Liver (tissue), 9 donors: ENCODE results near the gene CPLANE2. TPM values are rescaled to one million over a fixed set of nuclear protein-coding genes. Genes with fewer than 3 reads are reported as not detected.

Experiments used
- DNase-seq: peaks from one replicate; pipeline ENCODE4 v3.0.0-alpha.2; 2017; ENCODE audit warnings: low spot score
- H3K27ac ChIP-seq, 2 donors: one replicate each; pipeline ENCODE4 v1.7.0; 2013; ENCODE audit warnings: inconsistent platforms in 2 of 2, low read length in 2 of 2, control low read depth in 1 of 2, low read depth in 1 of 2, mild to moderate bottlenecking in 1 of 2
- H3K27me3 ChIP-seq, 4 donors: one replicate each; pipeline versions ENCODE4 v1.6.1 to v1.7.0; 2013; ENCODE audit warnings: low read length in 3 of 4, inconsistent platforms in 1 of 4, mild to moderate bottlenecking in 1 of 4, moderate library complexity in 1 of 4; ENCODE audit not compliant: control insufficient read depth in 4 of 4, insufficient read depth in 4 of 4
- H3K36me3 ChIP-seq, 4 donors: one replicate each; pipeline versions ENCODE4 v1.6.1 to v1.7.0; 2013; ENCODE audit warnings: low read length in 3 of 4, mild to moderate bottlenecking in 3 of 4, low read depth in 1 of 4, moderate library complexity in 1 of 4; ENCODE audit not compliant: control insufficient read depth in 4 of 4, insufficient read depth in 3 of 4
- H3K4me1 ChIP-seq, 4 donors: one replicate each; pipeline versions ENCODE4 v1.6.1 to v1.7.0; 2013; ENCODE audit warnings: low read length in 3 of 4, mild to moderate bottlenecking in 3 of 4, moderate library complexity in 1 of 4; ENCODE audit not compliant: control insufficient read depth in 4 of 4, insufficient read depth in 4 of 4
- H3K4me3 ChIP-seq, 3 donors: one replicate each; pipeline versions ENCODE4 v1.6.1 to v1.7.0; 2013; ENCODE audit warnings: low read length in 3 of 3, control low read depth in 1 of 3, low read depth in 1 of 3, mild to moderate bottlenecking in 1 of 3
- H3K9ac ChIP-seq, 2 donors: one replicate each; pipeline ENCODE4 v1.7.0; 2013; ENCODE audit warnings: low read length in 2 of 2, mild to moderate bottlenecking in 2 of 2, moderate library complexity in 2 of 2, control low read depth in 1 of 2, low read depth in 1 of 2
- H3K9me3 ChIP-seq, 4 donors: one replicate each; pipeline versions ENCODE4 v1.6.1 to v1.7.0; 2013; ENCODE audit warnings: low read length in 3 of 4; ENCODE audit not compliant: control insufficient read depth in 4 of 4
- ATF3 ChIP-seq: IDR thresholded peaks from 2 replicates; pipeline ENCODE4 v1.6.1; 2016; ENCODE audit warnings: antibody characterized with exemption
- CTCF ChIP-seq: fragments of 150-350 bp; IDR thresholded peaks from 2 replicates; pipeline ENCODE4 v1.5.1; 2017; ENCODE audit warnings: improper control_type of control experiment, low read depth, low read length; ENCODE audit not compliant: missing input control
- EGR1 ChIP-seq, 2 donors: IDR thresholded peaks; 2 replicates each; pipeline ENCODE4 v1.6.1; 2016 to 2018; ENCODE audit warnings: antibody characterized with exemption in 2 of 2, low read depth in 2 of 2
- FOXA1 ChIP-seq: IDR thresholded peaks from 2 replicates; pipeline ENCODE4 v1.6.1; 2016; ENCODE audit warnings: antibody characterized with exemption
- FOXA2 ChIP-seq: IDR thresholded peaks from 2 replicates; pipeline ENCODE4 v1.6.1; 2016; ENCODE audit warnings: antibody characterized with exemption
- GABPA ChIP-seq, 2 donors: IDR thresholded peaks in 1 of 2; conservative IDR thresholded peaks in 1 of 2; 2 replicates each; pipeline ENCODE4 v1.6.1; 2016; ENCODE audit warnings: antibody characterized with exemption in 2 of 2, mild to moderate bottlenecking in 1 of 2, moderate library complexity in 1 of 2
- HNF4A ChIP-seq, 2 donors: conservative IDR thresholded peaks; 2 replicates each; pipeline ENCODE4 v1.6.1; 2016; ENCODE audit warnings: antibody characterized with exemption in 2 of 2, mild to moderate bottlenecking in 2 of 2
- JUND ChIP-seq, 2 donors: IDR thresholded peaks; 2 replicates each; pipeline ENCODE4 v1.6.1; 2016; ENCODE audit warnings: antibody characterized with exemption in 2 of 2
- RAD21 ChIP-seq, 2 donors: IDR thresholded peaks; 2 replicates each; pipeline ENCODE4 v1.6.1; 2016; ENCODE audit warnings: antibody characterized with exemption in 2 of 2, mild to moderate bottlenecking in 2 of 2
- RXRA ChIP-seq, 2 donors: IDR thresholded peaks; 2 replicates each; pipeline ENCODE4 v1.6.1; 2017 to 2018; ENCODE audit warnings: antibody characterized with exemption in 2 of 2, mild to moderate bottlenecking in 1 of 2
- SP1 ChIP-seq: IDR thresholded peaks from 2 replicates; pipeline ENCODE4 v1.6.1; 2018; ENCODE audit warnings: antibody characterized with exemption, mild to moderate bottlenecking
- TAF1 ChIP-seq: conservative IDR thresholded peaks from 2 replicates; pipeline ENCODE4 v1.6.1; 2016; ENCODE audit warnings: antibody characterized with exemption, mild to moderate bottlenecking
- YY1 ChIP-seq: IDR thresholded peaks from 2 replicates; pipeline ENCODE4 v1.6.1; 2016; ENCODE audit warnings: antibody characterized with exemption, mild to moderate bottlenecking
- WGBS: extraction: QIAGEN DNeasy Blood & Tissue Kit; methylation state at CpG from one replicate; pipeline ENCODE4 v1.1.7; 2013; 5-methylcytosine and 5-hydroxymethylcytosine counted together
- polyA plus RNA-seq, 2 donors: library from polyadenylated mRNA; stranded (reverse) in 1 of 2; unstranded in 1 of 2; fragments of 200-250 nt in 1 of 2; fragments of >200 nt in 1 of 2; fragmentation: Nextera tagmentation in 1 of 2; extraction: Ambion mirVana in 1 of 2; gene quantifications; one replicate each; pipeline versions ENCODE4 v1.2.1 to v1.2.3, GENCODE V29; 2013 to 2015
- total RNA-seq, 2 donors: library from RNA; depleted of rRNA; stranded (reverse); fragments of >200 nt; gene quantifications; one replicate each; pipeline ENCODE4 v1.2.3, GENCODE V29; 2014
- TF ChIP-seq, protein P1 (sequence below): IDR thresholded peaks from 2 replicates; pipeline ENCODE4 v1.6.1; 2016; ENCODE audit warnings: antibody characterized with exemption, mild to moderate bottlenecking
- TF ChIP-seq, protein P2 (sequence below): IDR thresholded peaks from 2 replicates; pipeline ENCODE4 v1.6.1; 2016; ENCODE audit warnings: antibody characterized with exemption
- TF ChIP-seq, protein P3 (sequence below): IDR thresholded peaks from 2 replicates; pipeline ENCODE4 v1.6.1; 2016; ENCODE audit warnings: antibody characterized with exemption
- donor health status: healthy.
- donor health status: healthy.
- donor health status: healthy.
- donor health status: healthy.
- donor health status: healthy.

Gene CPLANE2
- total and polyA plus RNA-seq, 4 donors, result 0.96 to 2.7 (median 2.5) TPM

DNA sequence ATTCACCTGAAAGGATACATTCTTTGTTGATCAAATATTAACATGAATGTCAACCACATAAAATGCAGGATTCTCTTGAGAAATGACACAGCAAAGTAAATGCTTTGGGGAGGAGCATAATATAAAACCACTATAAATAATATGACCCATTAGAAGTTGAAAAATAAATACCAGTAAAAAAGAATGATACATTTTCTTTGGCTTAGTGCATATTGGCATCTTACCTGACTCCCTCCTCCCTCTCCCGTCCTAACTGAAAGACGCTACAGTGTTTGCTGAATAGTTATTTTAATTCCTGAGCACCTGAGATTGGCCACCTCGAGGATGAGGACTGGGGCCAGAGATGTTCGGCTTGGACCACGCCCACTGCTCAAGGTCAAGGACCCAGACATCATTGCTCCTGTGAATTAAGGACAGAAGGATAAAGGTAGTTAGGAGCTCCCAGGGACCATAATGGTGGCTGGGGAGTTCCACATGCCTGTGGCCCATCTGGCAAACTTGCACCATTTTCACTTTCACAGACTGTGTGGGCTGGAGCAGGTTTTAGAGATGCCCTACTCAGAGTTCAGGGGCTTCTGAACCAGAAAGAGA lies 16.4 kb upstream of the CPLANE2 start:
- WGBS, result 89% methylated on average over 5 of the region's 5 CpGs

More for the DNA sequence above, 16.4 kb upstream of the CPLANE2 start:
- Histone ChIP-seq H3K36me3 (peaks cover 2 to 15% (median 14%) of the 10 kb centered on the region in 4 donors), H3K4me3 (no peak overlapping the region), H3K9me3 (no peaks in the 10 kb centered on the region), H3K27me3 (no peaks in the 10 kb centered on the region), H3K4me1 (peaks cover 4 to 38% (median 34%) of the 10 kb centered on the region in 4 donors), H3K27ac (no peak overlapping the region), H3K9ac (no peak overlapping the region)
- DNase-seq, result no peak
- TF ChIP-seq YY1 (no peak), SP1 (no peak), GABPA (IDR thresholded peaks at IDR 0.05 in 1 of 2, conservative IDR thresholded peaks at IDR 0.05 in 1 of 2) (no peak), RXRA (IDR thresholded peaks at IDR 0.05) (no peak), ATF3 (no peak), JUND (IDR thresholded peaks at IDR 0.05) (no peak), CTCF (no peak), TAF1 (no peak), HNF4A (conservative IDR thresholded peaks at IDR 0.05) (no peak), EGR1 (IDR thresholded peaks at IDR 0.05; ENCODE audit: low read depth in 2 of 2) (no peak), FOXA1 (no peak), RAD21 (IDR thresholded peaks at IDR 0.05) (no peak), FOXA2 (no peak)
- TF ChIP-seq, protein P1, sequence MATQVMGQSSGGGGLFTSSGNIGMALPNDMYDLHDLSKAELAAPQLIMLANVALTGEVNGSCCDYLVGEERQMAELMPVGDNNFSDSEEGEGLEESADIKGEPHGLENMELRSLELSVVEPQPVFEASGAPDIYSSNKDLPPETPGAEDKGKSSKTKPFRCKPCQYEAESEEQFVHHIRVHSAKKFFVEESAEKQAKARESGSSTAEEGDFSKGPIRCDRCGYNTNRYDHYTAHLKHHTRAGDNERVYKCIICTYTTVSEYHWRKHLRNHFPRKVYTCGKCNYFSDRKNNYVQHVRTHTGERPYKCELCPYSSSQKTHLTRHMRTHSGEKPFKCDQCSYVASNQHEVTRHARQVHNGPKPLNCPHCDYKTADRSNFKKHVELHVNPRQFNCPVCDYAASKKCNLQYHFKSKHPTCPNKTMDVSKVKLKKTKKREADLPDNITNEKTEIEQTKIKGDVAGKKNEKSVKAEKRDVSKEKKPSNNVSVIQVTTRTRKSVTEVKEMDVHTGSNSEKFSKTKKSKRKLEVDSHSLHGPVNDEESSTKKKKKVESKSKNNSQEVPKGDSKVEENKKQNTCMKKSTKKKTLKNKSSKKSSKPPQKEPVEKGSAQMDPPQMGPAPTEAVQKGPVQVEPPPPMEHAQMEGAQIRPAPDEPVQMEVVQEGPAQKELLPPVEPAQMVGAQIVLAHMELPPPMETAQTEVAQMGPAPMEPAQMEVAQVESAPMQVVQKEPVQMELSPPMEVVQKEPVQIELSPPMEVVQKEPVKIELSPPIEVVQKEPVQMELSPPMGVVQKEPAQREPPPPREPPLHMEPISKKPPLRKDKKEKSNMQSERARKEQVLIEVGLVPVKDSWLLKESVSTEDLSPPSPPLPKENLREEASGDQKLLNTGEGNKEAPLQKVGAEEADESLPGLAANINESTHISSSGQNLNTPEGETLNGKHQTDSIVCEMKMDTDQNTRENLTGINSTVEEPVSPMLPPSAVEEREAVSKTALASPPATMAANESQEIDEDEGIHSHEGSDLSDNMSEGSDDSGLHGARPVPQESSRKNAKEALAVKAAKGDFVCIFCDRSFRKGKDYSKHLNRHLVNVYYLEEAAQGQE, result no peak
- TF ChIP-seq, protein P2, sequence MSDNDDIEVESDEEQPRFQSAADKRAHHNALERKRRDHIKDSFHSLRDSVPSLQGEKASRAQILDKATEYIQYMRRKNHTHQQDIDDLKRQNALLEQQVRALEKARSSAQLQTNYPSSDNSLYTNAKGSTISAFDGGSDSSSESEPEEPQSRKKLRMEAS, result no peak
- TF ChIP-seq, protein P3, sequence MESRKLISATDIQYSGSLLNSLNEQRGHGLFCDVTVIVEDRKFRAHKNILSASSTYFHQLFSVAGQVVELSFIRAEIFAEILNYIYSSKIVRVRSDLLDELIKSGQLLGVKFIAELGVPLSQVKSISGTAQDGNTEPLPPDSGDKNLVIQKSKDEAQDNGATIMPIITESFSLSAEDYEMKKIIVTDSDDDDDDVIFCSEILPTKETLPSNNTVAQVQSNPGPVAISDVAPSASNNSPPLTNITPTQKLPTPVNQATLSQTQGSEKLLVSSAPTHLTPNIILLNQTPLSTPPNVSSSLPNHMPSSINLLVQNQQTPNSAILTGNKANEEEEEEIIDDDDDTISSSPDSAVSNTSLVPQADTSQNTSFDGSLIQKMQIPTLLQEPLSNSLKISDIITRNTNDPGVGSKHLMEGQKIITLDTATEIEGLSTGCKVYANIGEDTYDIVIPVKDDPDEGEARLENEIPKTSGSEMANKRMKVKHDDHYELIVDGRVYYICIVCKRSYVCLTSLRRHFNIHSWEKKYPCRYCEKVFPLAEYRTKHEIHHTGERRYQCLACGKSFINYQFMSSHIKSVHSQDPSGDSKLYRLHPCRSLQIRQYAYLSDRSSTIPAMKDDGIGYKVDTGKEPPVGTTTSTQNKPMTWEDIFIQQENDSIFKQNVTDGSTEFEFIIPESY, result no peak
